Measurements from ENCODE around the gene YBX2. TPM values are rescaled to one million over a fixed set of nuclear protein-coding genes. Genes with fewer than 3 reads are reported as not detected.

The YBX2 gene
- total RNA-seq, 2 donors from 2014 or later: 3.6 to 9.5 TPM

GRCh38 chr17:7239091-7240027, 55.1 kb downstream of the YBX2 start, which contains the start of gene PHF23:
Gene PHF23 (minus strand): TSS chr17:7239457. CDS start chr17:7239279, 178 bp downstream.
- peak within 1 kb of the TSS; percentile 94 for H3K27ac Mint-ChIP-seq
- peaks cover 66% of the 10 kb centered on the region for H3K4me1 Mint-ChIP-seq (ENCODE audit: low read depth)
- ATAC-seq (replicated peaks in 1 of 2) (peak; percentile 71 to 72), DNase-seq (peak; percentile 96 to 98)
- H3K4me3 Mint-ChIP-seq: peak within 1 kb of the TSS; percentile 93 to 100
- no peaks in the 10 kb centered on the region for H3K27me3 Mint-ChIP-seq (ENCODE audit: low read depth)
- no peaks in the 10 kb centered on the region for H3K9me3 Mint-ChIP-seq
- H3K36me3 Mint-ChIP-seq (ENCODE audit: insufficient read depth in 2 of 2): peaks cover 13 to 16% of the 10 kb centered on the region in 2 donors

- Mint-ChIP-seq H3K4me1 (ENCODE audit: low read depth) (peaks cover 64% of the 10 kb centered on the region), H3K27me3 (ENCODE audit: low read depth) (no peaks in the 10 kb centered on the region), H3K4me3 (peak overlapping the region; percentile 93 to 100), H3K9me3 (no peaks in the 10 kb centered on the region), H3K36me3 (ENCODE audit: insufficient read depth in 2 of 2) (peaks cover 13 to 17% of the 10 kb centered on the region in 2 donors), H3K27ac (peak overlapping the region; percentile 94)
- no peak for ATAC-seq (replicated peaks in 1 of 2)
- DNase-seq: peak in 1 of 2 donors; percentile 38
These were observed 55.9 kb downstream of the YBX2 start for GRCh38 chr17:7238420-7239090.

Other genes starting within 250 kb of the YBX2 start
- gene CLEC10A, start 214.4 kb downstream of the YBX2 start, total RNA-seq: not detected
- not detected for gene ASGR2, start 179.8 kb downstream of the YBX2 start, total RNA-seq
- 1 to 10 TPM; 1.5 to 2.1 TPM for gene ASGR1, start 115.3 kb downstream of the YBX2 start, total RNA-seq
- gene DLG4, start 74.8 kb downstream of the YBX2 start, total RNA-seq: 10 to 100 TPM; 16.2 to 16.7 TPM
- 100 to 1,000 TPM; 335 to 386 TPM for gene ACADVL, start 74.7 kb downstream of the YBX2 start, total RNA-seq
- gene DVL2, start 60.1 kb downstream of the YBX2 start, total RNA-seq: 10 to 100 TPM; 49.5 to 54.8 TPM
- gene PHF23, start 55.2 kb downstream of the YBX2 start, total RNA-seq: 10 to 100 TPM; 28.9 to 32.2 TPM
- 100 to 1,000 TPM; 244 to 246 TPM for gene GABARAP, start 52.2 kb downstream of the YBX2 start, total RNA-seq
- 100 to 1,000 TPM; 184 to 186 TPM for gene CTDNEP1, start 42.9 kb downstream of the YBX2 start, total RNA-seq
- gene ELP5, start 42.4 kb downstream of the YBX2 start, total RNA-seq: 10 to 100 TPM; 62.1 to 89.5 TPM
- 1 to 10 TPM; 1.9 to 3.1 TPM for gene CLDN7, start 32.2 kb downstream of the YBX2 start, total RNA-seq
- under 1 TPM; 0.07 to 0.17 TPM for gene SLC2A4, start 12.9 kb downstream of the YBX2 start, total RNA-seq
- 100 to 1,000 TPM; 547 to 594 TPM for gene EIF5A, start 13.0 kb upstream of the YBX2 start, total RNA-seq
- 10 to 100 TPM; 50.5 to 50.7 TPM for gene GPS2, start 20.7 kb upstream of the YBX2 start, total RNA-seq
- gene NEURL4, start 34.7 kb upstream of the YBX2 start, total RNA-seq: 10 to 100 TPM; 35.7 to 37.6 TPM
- gene ACAP1, start 41.9 kb upstream of the YBX2 start, total RNA-seq: 100 to 1,000 TPM; 690 to 708 TPM
- 1 to 10 TPM; 4.9 to 5.5 TPM for gene KCTD11, start 57.5 kb upstream of the YBX2 start, total RNA-seq
- under 1 TPM in 1 of 2 donors, not detected in 1; 0.34 TPM for gene TMEM95, start 60.5 kb upstream of the YBX2 start, total RNA-seq
- 1 to 10 TPM; 5.5 to 6.5 TPM for gene TNK1, start 86.5 kb upstream of the YBX2 start, total RNA-seq
- gene PLSCR3, start 99.9 kb upstream of the YBX2 start, total RNA-seq: 10 to 100 TPM; 60.5 to 62.6 TPM
- gene TMEM256, start 109.5 kb upstream of the YBX2 start, total RNA-seq: 10 to 100 TPM; 64.8 to 88.2 TPM
- 10 to 100 TPM; 17.4 to 19.8 TPM for gene NLGN2, start 113.2 kb upstream of the YBX2 start, total RNA-seq
- gene SPEM1, start 125.7 kb upstream of the YBX2 start, total RNA-seq: under 1 TPM; 0.58 to 0.67 TPM
- gene SPEM2, start 131.0 kb upstream of the YBX2 start, total RNA-seq: not detected
- gene SPEM3, start 134.2 kb upstream of the YBX2 start, total RNA-seq: not detected
- gene TMEM102, start 140.8 kb upstream of the YBX2 start, total RNA-seq: 10 to 100 TPM; 11.3 to 11.7 TPM
- gene FGF11, start 144.9 kb upstream of the YBX2 start, total RNA-seq: 1 to 10 TPM; 4.9 to 5.3 TPM
- 10 to 100 TPM; 25.5 to 26.8 TPM for gene CHRNB1, start 150.4 kb upstream of the YBX2 start, total RNA-seq
- gene ZBTB4, start 185.0 kb upstream of the YBX2 start, total RNA-seq: 10 to 100 TPM; 28.5 to 29.0 TPM
- under 1 TPM in 1 of 2 donors, not detected in 1; 0.25 TPM for gene SLC35G6, start 186.8 kb upstream of the YBX2 start, total RNA-seq
- 100 to 1,000 TPM; 211 to 249 TPM for gene POLR2A, start 189.7 kb upstream of the YBX2 start, total RNA-seq

All from activated T-cell treated with anti-CD3 and anti-CD28 coated beads, Interleukin-2, amount 50 U/mL, for 72 hours (primary cell).